CD4-positive, alpha-beta T cell (primary cell): Measurements from ENCODE around the gene PLCB2. TPM values are rescaled to one million over a fixed set of nuclear protein-coding genes. Genes with fewer than 3 reads are reported as not detected.

ENCODE experiments used
- ATAC-seq: fragments of 200-7000 bp; cut with Tn5 transposase; one replicate; pipeline ENCODE4 v1.10.0; 2022; ENCODE audit warnings: mild to moderate bottlenecking; ENCODE audit not compliant: poor library complexity
- CTCF ChIA-PET: fragments of 350-600 bp; sonication (Branson Sonifier 250); formaldehyde crosslinking; loops from one replicate; lab custom pipeline; 2021; ENCODE audit warnings: antibody characterized with exemption, inconsistent platforms; lab: Charles Lee
- POLR2A ChIA-PET: fragments of 350-600 bp; sonication (Branson Sonifier 250); formaldehyde crosslinking; loops from one replicate; lab custom pipeline; 2021; ENCODE audit warnings: antibody characterized with exemption, inconsistent platforms; lab: Charles Lee
- DNase-seq, 14 experiments: peaks; one replicate each; pipeline ENCODE4 v3.0.0-alpha.2; 2013 to 2020; ENCODE audit warnings: mixed read lengths in 2 of 14
- H3K27ac ChIP-seq, 2 donors: one replicate each; pipeline versions ENCODE4 v1.5.1 to v1.7.0; 2013; ENCODE audit warnings: low read length in 2 of 2, low read depth in 1 of 2, mild to moderate bottlenecking in 1 of 2
- H3K27me3 ChIP-seq, 2 experiments: 1 replicate in 1 of 2; 2 replicates in 1 of 2; pipeline versions ENCODE4 v1.6.1 to v1.7.0; 2013; ENCODE audit warnings: low read length in 2 of 2, control low read depth in 1 of 2, mild to moderate bottlenecking in 1 of 2, moderate library complexity in 1 of 2; ENCODE audit not compliant: insufficient read depth in 2 of 2, control insufficient read depth in 1 of 2
- H3K36me3 ChIP-seq: one replicate; pipeline ENCODE4 v1.6.1; 2013; ENCODE audit warnings: low read length, control low read depth; ENCODE audit not compliant: insufficient read depth
- H3K4me1 ChIP-seq: one replicate; pipeline ENCODE4 v1.6.1; 2013; ENCODE audit warnings: low read length, control low read depth; ENCODE audit not compliant: insufficient read depth
- H3K4me3 ChIP-seq: one replicate; pipeline ENCODE4 v1.5.1; 2013; ENCODE audit warnings: mild to moderate bottlenecking, low read length, moderate library complexity
- H3K9me3 ChIP-seq, 2 experiments: 1 replicate in 1 of 2; 2 replicates in 1 of 2; pipeline versions ENCODE4 v1.6.1 to v1.7.0; 2013; ENCODE audit warnings: low read length in 2 of 2, mild to moderate bottlenecking in 2 of 2, control low read depth in 1 of 2, moderate library complexity in 1 of 2; ENCODE audit not compliant: control insufficient read depth in 1 of 2, insufficient read depth in 1 of 2
- H3K27ac Mint-ChIP-seq: one replicate; pipeline ENCODE4 v1.8.0; 2020; ENCODE audit warnings: mixed read lengths
- H3K27me3 Mint-ChIP-seq: one replicate; pipeline ENCODE4 v1.8.0; 2021; ENCODE audit warnings: mixed read lengths
- H3K36me3 Mint-ChIP-seq: one replicate; pipeline ENCODE4 v1.8.0; 2021; ENCODE audit warnings: low read depth, mixed read lengths
- H3K4me1 Mint-ChIP-seq: one replicate; pipeline ENCODE4 v1.8.0; 2021; ENCODE audit warnings: low read depth, mixed read lengths
- H3K4me3 Mint-ChIP-seq: one replicate; pipeline ENCODE4 v1.8.0; 2020; ENCODE audit warnings: mild to moderate bottlenecking, mixed read lengths
- H3K9me3 Mint-ChIP-seq: one replicate; pipeline ENCODE4 v1.8.0; 2020; ENCODE audit warnings: mixed read lengths
- intact Hi-C, 2 experiments: fragments of 100-400 bp; cut with DNase I in 1 of 2; cut with micrococcal nuclease in 1 of 2; formaldehyde crosslinking; loops; one replicate each; pipeline versions ENCODE4 v1.15.1 to v1.9.0; 2023 to 2025; cut with DNase I, micrococcal nuclease
- total RNA-seq, 174 experiments: library from RNA in 2 of 174; stranded (reverse) in 2 of 174; gene quantifications; one replicate each; pipeline ENCODE4 v1.2.3 and lab custom pipeline; 2021 to 2026
- TF ChIP-seq, protein P1 (sequence below): fragments of 200-600 bp; IDR thresholded peaks from one replicate; pipeline ENCODE4 v1.8.0; 2022; ENCODE audit warnings: antibody characterized with exemption, mild to moderate bottlenecking

Gene PLCB2
- total RNA-seq, 2 experiments from 2014 or later: 206 to 222 TPM

DNA sequence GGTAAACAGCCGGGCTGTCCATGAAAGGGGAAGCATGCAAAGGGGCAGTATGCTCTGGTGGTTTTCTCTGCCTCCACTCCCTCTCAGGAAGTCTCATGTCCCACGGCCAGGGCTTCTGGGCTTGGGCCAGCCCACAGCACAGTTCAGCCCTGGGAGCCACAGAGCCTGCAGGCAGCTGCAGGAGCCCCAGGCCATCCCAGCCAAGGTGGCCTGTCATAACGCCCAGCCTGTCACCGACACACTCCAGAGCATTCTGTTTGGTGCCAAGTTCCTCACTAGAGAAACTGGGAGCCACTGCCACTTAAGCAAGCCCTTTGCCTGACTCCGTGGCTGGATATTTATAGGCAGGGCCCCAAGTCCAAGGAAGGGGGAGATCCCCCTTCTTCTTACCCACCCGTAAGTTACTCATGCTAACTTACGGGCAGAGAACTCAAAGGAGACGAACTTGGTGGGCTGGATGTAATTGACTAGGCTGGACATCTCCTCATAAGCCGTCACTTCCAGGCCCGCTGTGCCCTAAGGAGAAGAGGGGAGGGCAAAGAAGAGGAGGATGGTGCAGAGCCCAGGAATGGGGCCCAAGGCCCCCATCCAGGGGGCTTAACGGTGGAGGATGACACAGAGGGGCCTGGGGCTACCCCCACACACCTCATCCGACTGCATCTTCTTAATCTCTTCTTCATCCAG is 11.7 kb downstream of the PLCB2 start:
- TF ChIP-seq, protein P1, sequence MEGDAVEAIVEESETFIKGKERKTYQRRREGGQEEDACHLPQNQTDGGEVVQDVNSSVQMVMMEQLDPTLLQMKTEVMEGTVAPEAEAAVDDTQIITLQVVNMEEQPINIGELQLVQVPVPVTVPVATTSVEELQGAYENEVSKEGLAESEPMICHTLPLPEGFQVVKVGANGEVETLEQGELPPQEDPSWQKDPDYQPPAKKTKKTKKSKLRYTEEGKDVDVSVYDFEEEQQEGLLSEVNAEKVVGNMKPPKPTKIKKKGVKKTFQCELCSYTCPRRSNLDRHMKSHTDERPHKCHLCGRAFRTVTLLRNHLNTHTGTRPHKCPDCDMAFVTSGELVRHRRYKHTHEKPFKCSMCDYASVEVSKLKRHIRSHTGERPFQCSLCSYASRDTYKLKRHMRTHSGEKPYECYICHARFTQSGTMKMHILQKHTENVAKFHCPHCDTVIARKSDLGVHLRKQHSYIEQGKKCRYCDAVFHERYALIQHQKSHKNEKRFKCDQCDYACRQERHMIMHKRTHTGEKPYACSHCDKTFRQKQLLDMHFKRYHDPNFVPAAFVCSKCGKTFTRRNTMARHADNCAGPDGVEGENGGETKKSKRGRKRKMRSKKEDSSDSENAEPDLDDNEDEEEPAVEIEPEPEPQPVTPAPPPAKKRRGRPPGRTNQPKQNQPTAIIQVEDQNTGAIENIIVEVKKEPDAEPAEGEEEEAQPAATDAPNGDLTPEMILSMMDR: no peak
- intact Hi-C loops: no loop called here
- Histone ChIP-seq H3K4me3 (no peak overlapping the region), H3K4me1 (no peaks in the 10 kb centered on the region), H3K27ac (no peak overlapping the region), H3K36me3 (peaks cover 88% of the 10 kb centered on the region), H3K27me3 (no peaks in the 10 kb centered on the region), H3K9me3 (peaks cover 4 to 6% of the 10 kb centered on the region in 2 experiments)
- Mint-ChIP-seq H3K9me3 (no peaks in the 10 kb centered on the region), H3K36me3 (peaks cover 77% of the 10 kb centered on the region), H3K4me3 (no peak overlapping the region), H3K27ac (no peak overlapping the region), H3K27me3 (no peaks in the 10 kb centered on the region), H3K4me1 (no peaks in the 10 kb centered on the region)
- no peak for DNase-seq
- ChIA-PET POLR2A (interaction anchor here (1.1 kb wide), 1 partner anchor 11 kb away, joined by 3 read pairs; no protein-coding TSS in a partner anchor), CTCF (no interaction called here)
- ATAC-seq: no peak

DNA sequence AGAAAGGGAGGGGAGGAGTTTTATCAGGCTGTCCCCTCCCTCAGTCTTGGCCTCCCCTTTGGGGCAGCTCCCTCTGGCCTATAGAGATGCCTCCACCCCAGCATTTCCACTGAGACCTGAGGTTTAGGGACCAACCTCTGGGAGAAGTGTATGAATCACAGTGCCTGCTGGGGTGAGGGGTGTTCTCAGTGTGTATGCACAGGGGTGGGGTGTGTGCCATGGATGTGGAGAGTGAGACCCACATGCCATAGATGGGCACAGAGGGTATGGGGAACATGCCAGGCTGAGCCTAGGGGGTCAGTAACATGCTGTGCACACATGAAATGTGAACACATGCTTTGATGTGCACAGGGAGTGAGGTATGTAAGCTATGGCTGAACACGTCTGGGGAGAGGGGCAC is 12.4 kb downstream of the PLCB2 start:
- Histone ChIP-seq H3K27ac (no peak overlapping the region), H3K27me3 (no peaks in the 10 kb centered on the region), H3K4me3 (no peak overlapping the region), H3K36me3 (peaks cover 85% of the 10 kb centered on the region), H3K9me3 (no peaks in the 10 kb centered on the region), H3K4me1 (no peaks in the 10 kb centered on the region)
- no peaks in the 10 kb centered on the region for H3K9me3 Mint-ChIP-seq
- no peaks in the 10 kb centered on the region for H3K27me3 Mint-ChIP-seq
- no peaks in the 10 kb centered on the region for H3K4me1 Mint-ChIP-seq
- TF ChIP-seq, protein P1: no peak
- no peak overlapping the region for H3K4me3 Mint-ChIP-seq
- CTCF ChIA-PET: no interaction called here
- DNase-seq: no peak
- H3K36me3 Mint-ChIP-seq: peaks cover 74% of the 10 kb centered on the region
- intact Hi-C loops: no loop called here
- no peak overlapping the region for H3K27ac Mint-ChIP-seq
- POLR2A ChIA-PET: interaction anchor here (1.0 kb wide), 1 partner anchor 12 kb away, joined by 4 read pairs; the partner anchor contains the start of gene PLCB2
- no peak for ATAC-seq

DNA sequence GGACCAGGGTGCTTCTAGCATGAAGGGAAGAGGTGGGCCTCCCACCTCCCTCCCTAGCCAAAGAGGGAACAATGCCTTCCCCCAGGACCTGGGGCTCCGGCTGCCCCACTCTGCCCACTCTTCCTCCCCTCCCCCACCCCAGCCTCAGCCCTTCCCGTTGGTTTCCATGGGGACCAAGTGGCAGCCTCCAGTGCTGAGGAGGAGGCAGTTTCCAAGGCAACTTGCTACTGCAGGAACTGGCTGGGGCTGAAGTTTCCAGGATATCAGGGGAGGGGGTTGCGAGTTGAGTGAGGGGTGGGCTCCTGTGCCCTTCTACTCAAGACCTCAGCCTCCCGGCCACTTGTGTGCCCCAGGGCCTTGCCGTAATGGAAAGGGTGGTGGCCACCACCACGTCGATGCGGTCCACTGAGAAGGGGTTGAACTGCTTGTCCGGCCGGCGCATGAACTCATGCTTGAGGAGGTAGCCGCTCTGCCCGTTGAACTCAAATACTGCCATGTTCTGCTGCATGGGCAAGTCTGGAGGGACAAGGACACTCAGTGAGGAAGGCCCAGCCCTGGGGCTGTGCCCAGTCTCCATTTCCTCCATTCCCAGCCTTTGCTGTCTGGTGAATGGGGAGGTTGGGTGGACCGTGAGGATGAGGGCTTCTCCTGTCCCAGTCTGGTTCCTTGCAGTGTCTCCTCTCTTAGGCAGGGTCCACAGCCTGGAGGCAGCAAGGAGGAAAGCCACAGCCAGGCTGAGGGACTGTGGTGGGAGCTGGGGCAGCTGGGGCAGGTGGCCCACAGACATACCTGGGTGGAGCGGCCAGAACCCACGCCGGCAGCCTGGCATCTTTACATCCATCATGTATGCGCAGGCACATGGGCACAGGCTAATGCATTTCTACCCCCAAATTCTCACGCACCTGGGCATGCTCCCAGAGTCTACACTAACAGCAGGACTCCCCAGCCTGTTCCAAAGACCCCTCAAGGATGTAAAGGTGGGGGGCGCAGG is 13.5 kb downstream of the PLCB2 start:
- ChIA-PET CTCF (no interaction called here), POLR2A (interaction anchor here (0.7 to 1.0 kb wide), 2 partner anchors 12 to 13 kb away, joined by 4 read pairs; partner anchors contain the start of gene PLCB2)
- H3K4me3 ChIP-seq: no peak overlapping the region
- ATAC-seq: no peak
- Mint-ChIP-seq H3K4me3 (no peak overlapping the region), H3K27ac (no peak overlapping the region), H3K4me1 (no peaks in the 10 kb centered on the region), H3K36me3 (peaks cover 73% of the 10 kb centered on the region), H3K27me3 (no peaks in the 10 kb centered on the region), H3K9me3 (no peaks in the 10 kb centered on the region)
- no peak overlapping the region for H3K27ac ChIP-seq
- intact Hi-C loops: no loop called here
- no peak for DNase-seq
- peaks cover 87% of the 10 kb centered on the region for H3K36me3 ChIP-seq
- H3K4me1 ChIP-seq: no peaks in the 10 kb centered on the region
- TF ChIP-seq, protein P1: no peak
- H3K9me3 ChIP-seq: no peaks in the 10 kb centered on the region
- H3K27me3 ChIP-seq: no peaks in the 10 kb centered on the region
